A673 (cell line): ENCODE results near the gene NBAS. TPM values are rescaled to one million over a fixed set of nuclear protein-coding genes. Genes with fewer than 3 reads are reported as not detected.
"Not testable (repeated sequence)": the region's sequence is repeated elsewhere in the genome, so short reads cannot be mapped to it uniquely, and the experiment has no call there.

Source experiments
- BruUV-seq: library from RNA; stranded (reverse); fragments of 400-500 nt; replicated peaks from 2 replicates; lab custom pipeline; 2021; lab: Mats Ljungman, UMichigan
- CTCF ChIA-PET: fragments of 300-600 bp; sonication (Branson Sonifier 250); formaldehyde crosslinking; loops from one replicate; lab custom pipeline; 2022; ENCODE audit warnings: antibody characterized with exemption; lab: Charles Lee
- POLR2A ChIA-PET: fragments of 300-600 bp; sonication (Branson Sonifier 250); formaldehyde crosslinking; loops from one replicate; lab custom pipeline; 2022; ENCODE audit warnings: antibody characterized with exemption; ENCODE audit not compliant: low non-redundant PET; lab: Charles Lee
- DNase-seq: peaks from one replicate; pipeline ENCODE4 v3.0.0-alpha.2; 2015; ENCODE audit warnings: low spot score
- H3K27ac ChIP-seq: fragments of 200-600 bp; sonication (generic); 2 replicates; pipeline ENCODE4 v1.5.1; 2016; ENCODE audit warnings: mixed run types, low read depth, mild to moderate bottlenecking, mixed read lengths, antibody characterized with exemption, low read length; ENCODE audit not compliant: poor library complexity, severe bottlenecking
- H3K27me3 ChIP-seq: fragments of 200-600 bp; sonication (generic); replicated peaks from 2 replicates; pipeline ENCODE4 v1.6.1; 2017; ENCODE audit warnings: mixed run types, low read depth, mild to moderate bottlenecking, mixed read lengths, antibody characterized with exemption, low read length; ENCODE audit not compliant: insufficient read depth, poor library complexity
- H3K36me3 ChIP-seq: fragments of 200-600 bp; sonication (generic); 2 replicates; pipeline ENCODE4 v1.6.1; 2016; ENCODE audit warnings: mixed run types, mild to moderate bottlenecking, mixed read lengths, antibody characterized with exemption, low read length; ENCODE audit not compliant: insufficient read depth, poor library complexity, severe bottlenecking
- H3K4me1 ChIP-seq: fragments of 200-600 bp; sonication (generic); 2 replicates; pipeline ENCODE4 v1.6.1; 2017; ENCODE audit warnings: mixed run types, mild to moderate bottlenecking, mixed read lengths, antibody characterized with exemption, low read length; ENCODE audit not compliant: insufficient read depth, poor library complexity, severe bottlenecking
- H3K4me3 ChIP-seq: fragments of 200-600 bp; sonication (generic); 2 replicates; pipeline ENCODE4 v1.5.1; 2016; ENCODE audit warnings: low read depth, mixed run types, mild to moderate bottlenecking, mixed read lengths, low read length; ENCODE audit not compliant: poor library complexity, severe bottlenecking
- H3K9me3 ChIP-seq: fragments of 200-600 bp; sonication (generic); 2 replicates; pipeline ENCODE4 v1.6.1; 2016; ENCODE audit warnings: mixed run types, low read depth, mild to moderate bottlenecking, mixed read lengths, antibody characterized with exemption, low read length; ENCODE audit not compliant: poor library complexity, severe bottlenecking
- EZH2 ChIP-seq: fragments of 200-600 bp; sonication (generic); IDR thresholded peaks from 2 replicates; pipeline ENCODE4 v1.6.1; 2017; ENCODE audit warnings: borderline replicate concordance, low read depth, mild to moderate bottlenecking, mixed read lengths, antibody characterized with exemption, low read length; ENCODE audit not compliant: poor library complexity, severe bottlenecking
- intact Hi-C: fragments of 100-400 bp; cut with micrococcal nuclease; formaldehyde crosslinking; loops from one replicate; pipeline ENCODE4 v1.10.0; 2022; ENCODE audit not compliant: unreplicated experiment
- total RNA-seq: library from RNA; stranded (reverse); gene quantifications from 2 replicates; pipeline ENCODE4 v1.2.3, GENCODE V29; 2021
- TF ChIP-seq, protein P1 (sequence below): fragments of 300-800, 200-600 bp; sonication (generic); conservative IDR thresholded peaks from 2 replicates; pipeline ENCODE4 v1.5.1; 2017; ENCODE audit warnings: low read depth, mild to moderate bottlenecking, antibody characterized with exemption, low read length, moderate library complexity, mixed read lengths

The NBAS gene
- total RNA-seq, 1 experiment from 2014 or later, result 38.7 TPM

DNA sequence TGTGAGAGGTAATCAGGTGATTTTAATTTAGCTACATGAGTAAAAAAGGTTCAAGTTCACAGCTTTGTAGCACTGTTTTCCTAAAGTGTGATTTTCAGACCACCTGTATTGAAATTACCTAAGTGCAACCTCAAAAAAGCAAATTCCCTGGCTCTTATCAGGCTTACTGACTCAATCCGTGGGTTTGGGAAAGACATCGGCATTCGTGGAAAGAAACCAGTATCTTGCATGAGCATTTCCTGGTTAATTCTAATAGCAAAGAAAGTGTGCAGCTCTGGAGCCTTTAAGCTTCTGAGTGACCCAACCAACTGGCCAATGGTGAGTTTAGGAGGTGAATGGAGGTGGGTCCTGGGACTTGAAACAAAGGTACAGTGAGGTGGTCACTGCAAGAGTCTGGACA lies 300.9 kb downstream of the NBAS start:
- CTCF ChIA-PET, result no interaction called here
- POLR2A ChIA-PET, result no interaction called here

DNA sequence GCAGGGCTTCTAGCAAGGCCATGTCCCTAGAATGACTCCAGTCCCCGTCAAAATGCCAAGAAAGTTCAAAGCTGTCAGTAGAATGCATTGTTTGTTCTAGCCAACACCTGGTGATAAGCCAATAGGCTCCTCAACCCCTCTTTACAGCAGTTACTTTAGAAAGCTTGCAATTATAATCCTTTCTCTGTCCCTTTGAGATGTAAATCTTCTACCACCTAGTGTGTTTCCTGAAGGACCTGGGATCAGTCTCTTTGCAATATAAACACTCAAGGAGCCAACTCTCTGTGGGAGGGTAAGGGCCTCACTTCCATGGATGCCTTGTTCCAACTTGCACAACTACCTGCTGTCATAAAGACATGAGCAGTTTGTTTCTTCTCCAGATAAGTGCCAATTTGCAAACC lies 301.8 kb downstream of the NBAS start:
- DNase-seq, result no peak
- no peaks in the 10 kb centered on the region for H3K36me3 ChIP-seq
- H3K4me1 ChIP-seq, result no peaks in the 10 kb centered on the region
- no peak for TF ChIP-seq EZH2
- TF ChIP-seq, protein P1, sequence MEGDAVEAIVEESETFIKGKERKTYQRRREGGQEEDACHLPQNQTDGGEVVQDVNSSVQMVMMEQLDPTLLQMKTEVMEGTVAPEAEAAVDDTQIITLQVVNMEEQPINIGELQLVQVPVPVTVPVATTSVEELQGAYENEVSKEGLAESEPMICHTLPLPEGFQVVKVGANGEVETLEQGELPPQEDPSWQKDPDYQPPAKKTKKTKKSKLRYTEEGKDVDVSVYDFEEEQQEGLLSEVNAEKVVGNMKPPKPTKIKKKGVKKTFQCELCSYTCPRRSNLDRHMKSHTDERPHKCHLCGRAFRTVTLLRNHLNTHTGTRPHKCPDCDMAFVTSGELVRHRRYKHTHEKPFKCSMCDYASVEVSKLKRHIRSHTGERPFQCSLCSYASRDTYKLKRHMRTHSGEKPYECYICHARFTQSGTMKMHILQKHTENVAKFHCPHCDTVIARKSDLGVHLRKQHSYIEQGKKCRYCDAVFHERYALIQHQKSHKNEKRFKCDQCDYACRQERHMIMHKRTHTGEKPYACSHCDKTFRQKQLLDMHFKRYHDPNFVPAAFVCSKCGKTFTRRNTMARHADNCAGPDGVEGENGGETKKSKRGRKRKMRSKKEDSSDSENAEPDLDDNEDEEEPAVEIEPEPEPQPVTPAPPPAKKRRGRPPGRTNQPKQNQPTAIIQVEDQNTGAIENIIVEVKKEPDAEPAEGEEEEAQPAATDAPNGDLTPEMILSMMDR, result no peak
- H3K4me3 ChIP-seq, result no peak overlapping the region
- intact Hi-C loops, result no loop called here
- no TSS peak for BruUV-seq
- H3K27me3 ChIP-seq, result no peaks in the 10 kb centered on the region
- no peak overlapping the region for H3K27ac ChIP-seq
- POLR2A ChIA-PET, result no interaction called here
- CTCF ChIA-PET, result no interaction called here
- no peaks in the 10 kb centered on the region for H3K9me3 ChIP-seq

More for the DNA sequence above, 300.9 kb downstream of the NBAS start:
- H3K9me3 ChIP-seq, result no peaks in the 10 kb centered on the region
- no peaks in the 10 kb centered on the region for H3K27me3 ChIP-seq
- no TSS peak for BruUV-seq
- no peak for DNase-seq
- H3K27ac ChIP-seq, result no peak overlapping the region
- no peaks in the 10 kb centered on the region for H3K4me1 ChIP-seq
- no peaks in the 10 kb centered on the region for H3K36me3 ChIP-seq
- TF ChIP-seq EZH2, result no peak
- TF ChIP-seq, protein P1, result no peak
- intact Hi-C loops, result no loop called here
- H3K4me3 ChIP-seq, result no peak overlapping the region

DNA sequence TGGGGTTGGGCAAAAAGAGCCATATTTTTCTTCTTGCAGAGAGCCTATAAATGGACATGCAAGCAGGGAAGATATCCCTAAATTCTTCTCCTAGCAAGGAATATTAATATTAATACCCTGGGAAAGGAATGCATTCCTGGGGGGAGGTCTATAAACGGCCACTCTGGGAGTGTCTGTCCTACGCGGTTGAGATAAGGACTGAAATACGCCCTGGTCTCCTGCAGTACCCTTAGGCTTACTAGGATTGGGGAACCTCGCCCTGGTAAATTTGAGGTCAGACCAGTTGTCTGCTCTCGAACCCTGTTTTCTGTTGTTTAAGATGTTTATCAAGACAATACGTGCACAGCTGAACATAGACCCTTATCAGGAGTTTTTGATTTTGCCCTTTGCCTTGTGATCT lies 302.7 kb downstream of the NBAS start:
- H3K27ac ChIP-seq, BruUV-seq, POLR2A ChIA-PET, CTCF ChIA-PET, H3K4me3 ChIP-seq, H3K4me1 ChIP-seq, H3K27me3 ChIP-seq, DNase-seq, H3K36me3 ChIP-seq, intact Hi-C loops, H3K9me3 ChIP-seq: not testable (repeated sequence)

DNA sequence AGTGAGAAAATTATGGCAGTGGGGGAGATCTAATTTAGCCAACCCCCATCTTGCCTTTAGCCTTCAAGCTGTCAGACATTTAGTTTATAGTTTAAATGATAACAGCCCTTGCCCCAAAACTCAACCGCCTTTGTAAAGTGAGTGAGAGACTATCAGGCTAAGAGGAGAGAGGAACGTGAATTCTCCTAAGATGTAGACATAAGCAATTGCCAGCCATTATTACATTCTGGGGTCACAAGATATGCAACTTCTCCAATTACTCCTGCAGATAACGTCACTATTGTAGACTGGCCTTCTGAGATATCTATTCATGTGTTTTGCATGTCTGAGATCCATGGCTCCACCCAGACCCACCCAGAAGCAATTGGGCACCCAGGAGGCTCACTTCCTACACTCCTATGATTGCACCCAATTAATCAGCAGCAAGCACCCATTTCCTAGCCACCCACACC lies 307.3 kb downstream of the NBAS start:
- no TSS peak for BruUV-seq
- Histone ChIP-seq H3K36me3 (no peaks in the 10 kb centered on the region), H3K27me3 (no peaks in the 10 kb centered on the region), H3K27ac (no peak overlapping the region), H3K4me1 (no peaks in the 10 kb centered on the region), H3K9me3 (no peaks in the 10 kb centered on the region), H3K4me3 (no peak overlapping the region)
- intact Hi-C loops, result no loop called here
- CTCF ChIA-PET, result no interaction called here
- POLR2A ChIA-PET, result no interaction called here
- no peak for DNase-seq
- TF ChIP-seq, protein P1, result no peak
- TF ChIP-seq EZH2, result no peak
